GM12891 (cell line): ENCODE results near the gene FDPS.

Experiments
- POLR2A ChIP-seq: IDR thresholded peaks from 2 replicates; pipeline ENCODE4 v1.6.1; 2011; ENCODE audit warnings: low read depth, low read length, control low read depth
- POLR2AphosphoS5 ChIP-seq: IDR thresholded peaks from 2 replicates; pipeline ENCODE4 v1.6.1; 2011; ENCODE audit warnings: low read depth, low read length, control low read depth
- SPI1 ChIP-seq: IDR thresholded peaks from 2 replicates; pipeline ENCODE4 v1.6.1; 2011; ENCODE audit warnings: low read depth, low read length, control low read depth
- TAF1 ChIP-seq: IDR thresholded peaks from 2 replicates; pipeline ENCODE4 v1.6.1; 2011; ENCODE audit warnings: low read depth, low read length, control low read depth

GRCh38 chr1:155320252-155320651 lies 11.6 kb downstream of the FDPS start:
- TF ChIP-seq POLR2AphosphoS5 (no peak), POLR2A (no peak), SPI1 (no peak), TAF1 (no peak)
